HL-60/S4 treated with phorbol 12-myristate 13-acetate at 8.2 ng/mL for 4 days and 3 days (cell line): ENCODE measurements around the gene FGFR3.

Source experiments
- in situ Hi-C: fragments of 300-500 bp; cut with MboI; formaldehyde crosslinking; loops from 2 replicates; pipeline ENCODE4 v1.15.0; 2022; ENCODE audit warnings: low sequenced_read_pairs

The FGFR3 gene

GRCh38 chr4:1792832-1793495 is at the start of gene FGFR3:
Gene FGFR3, plus strand, starts transcription at chr4:1793293. Its CDS starts 642 bp downstream, at chr4:1793935.
- in situ Hi-C loops = no loop called here

GRCh38 chr4:1743551-1743950 is 49.5 kb upstream of the FGFR3 start:
- in situ Hi-C loops = loop anchor here (10.0 kb wide), 1 partner anchor 161 kb away; no protein-coding TSS in a partner anchor

- in situ Hi-C loops = loop anchor here (10.0 kb wide), 1 partner anchor 161 kb away; no protein-coding TSS in a partner anchor
Measured at GRCh38 chr4:1743975-1744374, 49.1 kb upstream of the FGFR3 start.

- in situ Hi-C loops = loop anchor here (10.0 kb wide), 1 partner anchor 160 kb away; no protein-coding TSS in a partner anchor
Measured at GRCh38 chr4:1744552-1744951, 48.5 kb upstream of the FGFR3 start.

- in situ Hi-C loops = loop anchor here (10.0 kb wide), 1 partner anchor 160 kb away; no protein-coding TSS in a partner anchor
Measured at GRCh38 chr4:1745165-1745564, 47.9 kb upstream of the FGFR3 start.

GRCh38 chr4:1745697-1746096 is 47.4 kb upstream of the FGFR3 start:
- in situ Hi-C loops = loop anchor here (10.0 kb wide), 1 partner anchor 159 kb away; no protein-coding TSS in a partner anchor

- in situ Hi-C loops = loop anchor here (10.0 kb wide), 1 partner anchor 159 kb away; no protein-coding TSS in a partner anchor
Measured at GRCh38 chr4:1746265-1746691, 46.8 kb upstream of the FGFR3 start.

GRCh38 chr4:1746919-1747602 is 46.0 kb upstream of the FGFR3 start:
- in situ Hi-C loops = loop anchor here (10.0 kb wide), 1 partner anchor 158 kb away; no protein-coding TSS in a partner anchor

- in situ Hi-C loops = loop anchor here (10.0 kb wide), 1 partner anchor 157 kb away; no protein-coding TSS in a partner anchor
Measured at GRCh38 chr4:1747603-1747967, 45.5 kb upstream of the FGFR3 start.

GRCh38 chr4:1748465-1748995 is 44.6 kb upstream of the FGFR3 start:
- in situ Hi-C loops = loop anchor here (10.0 kb wide), 1 partner anchor 156 kb away; no protein-coding TSS in a partner anchor

GRCh38 chr4:1749370-1749769 is 43.7 kb upstream of the FGFR3 start:
- in situ Hi-C loops = loop anchor here (10.0 kb wide), 1 partner anchor 155 kb away; no protein-coding TSS in a partner anchor

GRCh38 chr4:1749826-1750225 is 43.3 kb upstream of the FGFR3 start:
- in situ Hi-C loops = loop anchor here (10.0 kb wide), 1 partner anchor 155 kb away; no protein-coding TSS in a partner anchor

GRCh38 chr4:1750381-1751154 is 42.5 kb upstream of the FGFR3 start:
- in situ Hi-C loops = no loop called here

- in situ Hi-C loops = no loop called here
Measured at GRCh38 chr4:1751155-1751918, 41.8 kb upstream of the FGFR3 start.

- in situ Hi-C loops = no loop called here
Measured at GRCh38 chr4:1751919-1752283, 41.2 kb upstream of the FGFR3 start.

- in situ Hi-C loops = no loop called here
Measured at GRCh38 chr4:1752284-1753041, 40.6 kb upstream of the FGFR3 start.

GRCh38 chr4:1753294-1753696 is 39.8 kb upstream of the FGFR3 start:
- in situ Hi-C loops = no loop called here

GRCh38 chr4:1753697-1754311 is 39.3 kb upstream of the FGFR3 start:
- in situ Hi-C loops = no loop called here

GRCh38 chr4:1754336-1754735 is 38.8 kb upstream of the FGFR3 start:
- in situ Hi-C loops = no loop called here
